22Rv1 (cell line): ENCODE measurements around the gene CCDC182.

Experiments used
- CTCF ChIP-seq: fragments of 450-650 bp; IDR thresholded peaks from 2 replicates; pipeline ENCODE4 v1.5.1; 2017; ENCODE audit warnings: mild to moderate bottlenecking
- ZFX ChIP-seq: fragments of 450-650 bp; IDR thresholded peaks from 2 replicates; pipeline ENCODE4 v1.6.1; 2017; ENCODE audit warnings: antibody characterized with exemption, borderline replicate concordance

- TF ChIP-seq CTCF = no peak
- no peak for TF ChIP-seq ZFX
Measured at GRCh38 chr17:57750109-57750871, 5.2 kb upstream of the CCDC182 start.
